Measurements from ENCODE around the gene TACC2.

The TACC2 gene

GRCh38 chr10:122173337-122173736, 184.4 kb downstream of the TACC2 start:
- TF ChIP-seq, protein P1, sequence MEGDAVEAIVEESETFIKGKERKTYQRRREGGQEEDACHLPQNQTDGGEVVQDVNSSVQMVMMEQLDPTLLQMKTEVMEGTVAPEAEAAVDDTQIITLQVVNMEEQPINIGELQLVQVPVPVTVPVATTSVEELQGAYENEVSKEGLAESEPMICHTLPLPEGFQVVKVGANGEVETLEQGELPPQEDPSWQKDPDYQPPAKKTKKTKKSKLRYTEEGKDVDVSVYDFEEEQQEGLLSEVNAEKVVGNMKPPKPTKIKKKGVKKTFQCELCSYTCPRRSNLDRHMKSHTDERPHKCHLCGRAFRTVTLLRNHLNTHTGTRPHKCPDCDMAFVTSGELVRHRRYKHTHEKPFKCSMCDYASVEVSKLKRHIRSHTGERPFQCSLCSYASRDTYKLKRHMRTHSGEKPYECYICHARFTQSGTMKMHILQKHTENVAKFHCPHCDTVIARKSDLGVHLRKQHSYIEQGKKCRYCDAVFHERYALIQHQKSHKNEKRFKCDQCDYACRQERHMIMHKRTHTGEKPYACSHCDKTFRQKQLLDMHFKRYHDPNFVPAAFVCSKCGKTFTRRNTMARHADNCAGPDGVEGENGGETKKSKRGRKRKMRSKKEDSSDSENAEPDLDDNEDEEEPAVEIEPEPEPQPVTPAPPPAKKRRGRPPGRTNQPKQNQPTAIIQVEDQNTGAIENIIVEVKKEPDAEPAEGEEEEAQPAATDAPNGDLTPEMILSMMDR (conservative IDR thresholded peaks at IDR 0.05): no peak

DNA sequence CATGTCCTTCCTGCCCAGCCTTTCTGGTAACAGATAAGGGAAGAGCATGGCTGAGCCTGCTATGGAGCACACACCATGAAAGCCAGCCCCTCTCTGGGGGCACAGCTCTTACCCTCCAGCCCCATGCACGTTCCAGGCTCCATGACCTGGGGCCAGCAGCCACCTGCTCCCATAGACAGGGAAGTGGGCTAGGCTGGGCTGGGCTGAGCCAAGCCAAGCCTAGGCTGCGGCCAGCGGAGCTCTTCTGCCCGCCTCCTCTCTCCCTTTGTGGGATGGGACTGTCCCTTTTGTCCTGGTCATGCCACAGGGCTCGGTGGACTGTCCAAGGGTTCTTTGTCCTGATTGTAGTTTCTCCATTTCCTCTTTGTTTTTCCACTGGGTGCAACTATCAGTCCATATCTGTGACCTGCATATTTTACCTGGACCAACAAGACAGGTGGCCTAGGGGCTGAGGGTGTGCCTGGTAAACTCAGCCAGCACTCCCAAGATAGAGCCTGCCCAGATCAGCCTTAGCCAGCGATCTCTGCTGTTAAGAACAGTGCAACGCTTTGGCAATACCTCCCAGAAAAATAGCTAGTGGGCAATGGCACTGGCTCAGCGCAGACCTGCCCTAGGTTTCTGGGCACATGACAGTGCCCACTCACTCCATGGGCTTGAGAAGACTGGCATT, 184.9 kb downstream of the TACC2 start:
- TF ChIP-seq, protein P1 (conservative IDR thresholded peaks at IDR 0.05): no peak
- no peak overlapping the region for H3K27ac ChIP-seq

More at GRCh38 chr10:122173337-122173736, 184.4 kb downstream of the TACC2 start:
- no peak overlapping the region for H3K27ac ChIP-seq

- TF ChIP-seq, protein P1 (conservative IDR thresholded peaks at IDR 0.05): no peak
- no peak overlapping the region for H3K27ac ChIP-seq
Measured at GRCh38 chr10:122176232-122177213, 187.6 kb downstream of the TACC2 start.

GRCh38 chr10:122178655-122179054, 189.7 kb downstream of the TACC2 start:
- no peak overlapping the region for H3K27ac ChIP-seq
- TF ChIP-seq, protein P1 (conservative IDR thresholded peaks at IDR 0.05): no peak

DNA sequence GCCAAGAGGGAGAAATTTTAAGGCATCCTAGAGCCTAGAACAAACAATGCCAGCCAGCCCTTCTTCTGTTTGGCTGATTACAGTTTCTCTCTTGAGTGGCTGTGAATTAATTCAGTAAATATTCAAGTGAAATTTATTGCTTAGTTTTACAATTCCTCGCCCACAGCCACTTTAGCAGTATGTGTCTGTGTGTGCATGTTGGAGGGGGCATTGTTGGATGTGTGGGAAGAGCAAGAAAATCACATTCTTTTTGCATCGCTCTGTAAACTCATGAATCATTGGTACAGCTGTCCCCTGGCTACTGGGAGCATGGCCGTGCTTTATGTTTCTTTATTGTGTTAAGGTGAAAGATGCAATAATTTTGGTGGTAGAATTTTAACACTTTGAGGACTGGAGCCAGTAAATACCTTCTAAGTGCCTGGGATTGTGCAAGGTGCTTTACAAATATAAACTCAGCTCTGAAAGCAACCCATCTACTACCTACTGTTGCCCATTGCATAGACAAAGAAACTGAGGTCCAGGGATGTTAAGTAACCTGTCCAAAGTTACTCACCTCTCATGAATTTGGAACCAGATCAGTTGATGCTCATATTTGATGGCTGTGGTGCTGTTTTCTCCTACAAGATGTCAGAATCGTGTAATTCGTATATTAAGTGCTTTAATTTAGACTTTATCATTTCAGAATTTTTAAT, 192.2 kb downstream of the TACC2 start:
- H3K27ac ChIP-seq: no peak overlapping the region
- TF ChIP-seq, protein P1 (conservative IDR thresholded peaks at IDR 0.05): no peak

DNA sequence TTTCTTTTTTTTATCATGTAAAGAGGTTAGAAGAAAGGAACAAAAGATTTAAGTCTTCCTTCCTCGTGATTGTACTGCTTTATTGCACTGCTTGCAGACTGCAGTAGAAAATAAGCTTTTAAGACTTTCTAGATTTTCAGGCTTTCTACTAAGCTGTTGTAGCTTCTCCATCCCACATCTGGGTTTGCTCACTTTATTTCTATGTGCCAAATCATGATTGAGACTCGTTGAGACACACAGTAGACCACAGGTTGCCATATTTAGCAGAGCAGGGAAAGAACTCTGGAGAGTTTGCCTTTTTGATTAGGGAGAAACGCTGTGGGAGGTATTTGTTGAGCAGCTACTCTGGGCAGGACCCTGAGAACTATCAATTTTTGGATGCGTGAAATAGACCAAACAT, 192.9 kb downstream of the TACC2 start:
- no peak overlapping the region for H3K27ac ChIP-seq

More for the DNA sequence above, 192.9 kb downstream of the TACC2 start:
- TF ChIP-seq, protein P1 (conservative IDR thresholded peaks at IDR 0.05): no peak
